HepG2 (cell line): Measurements from ENCODE around the gene ARAP3. TPM values are rescaled to one million over a fixed set of nuclear protein-coding genes. Genes with fewer than 3 reads are reported as not detected.
"Not testable (repeated sequence)": the region's sequence is repeated elsewhere in the genome, so short reads cannot be mapped to it uniquely, and the experiment has no call there.

ENCODE experiments used
- ATAC-seq: fragments of 200-7000 bp; cut with Tn5 transposase; 3 replicates; pipeline ENCODE4 v1.9.1; 2020; ENCODE audit warnings: mild to moderate bottlenecking, moderate library complexity
- BruUV-seq: library from RNA; stranded (reverse); fragments of 400-500 nt; replicated peaks from 2 replicates; lab custom pipeline; 2021; lab: Mats Ljungman, UMichigan
- CTCF ChIA-PET: fragments of 300-600 bp; formaldehyde crosslinking; extraction: SDS; loops from one replicate; lab custom pipeline; 2021; ENCODE audit warnings: low total read pairs, inconsistent platforms, low intra/inter-chr PET ratio; lab: Yijun Ruan, JAX
- POLR2A ChIA-PET: fragments of 350-600 bp; sonication (Branson Sonifier 250); formaldehyde crosslinking; loops from one replicate; lab custom pipeline; 2020; ENCODE audit warnings: antibody characterized with exemption, inconsistent platforms; lab: Yijun Ruan, JAX
- DNase-seq: peaks from one replicate; pipeline ENCODE4 v3.0.0-alpha.2; 2015; ENCODE audit warnings: low spot score
- FAIRE-seq: peaks from 3 replicates; lab custom pipeline; 2011; peaks lifted over from hg19 to GRCh38; lab: Jason Lieb, UNC
- H2AFZ ChIP-seq: one replicate; pipeline ENCODE4 v1.6.1; 2011; ENCODE audit warnings: low read length, inconsistent platforms
- H3K27ac ChIP-seq: fragments of 300-600 bp; 3 replicates; pipeline ENCODE4 v1.8.0; 2011; ENCODE audit warnings: mixed run types, mild to moderate bottlenecking, mixed read lengths, low read length, inconsistent platforms; ENCODE audit not compliant: insufficient read depth; ENCODE audit errors: extremely low read length
- H3K27me3 ChIP-seq, 2 experiments: fragments of 200-600 bp in 1 of 2; 2 replicates in 1 of 2; 3 replicates in 1 of 2; pipeline versions ENCODE4 v1.6.0 to v1.8.0; 2011; ENCODE audit warnings: low read length in 2 of 2, mild to moderate bottlenecking in 2 of 2, moderate library complexity in 2 of 2, inconsistent platforms in 1 of 2; ENCODE audit not compliant: insufficient read depth in 2 of 2, control insufficient read depth in 1 of 2
- H3K36me3 ChIP-seq, 2 experiments: fragments of 200-600 bp in 1 of 2; replicated peaks in 1 of 2; 2 replicates in 1 of 2; 3 replicates in 1 of 2; pipeline versions ENCODE4 v1.5.1 to v1.8.0; 2011; ENCODE audit warnings: low read length in 2 of 2, inconsistent platforms in 1 of 2; ENCODE audit not compliant: insufficient read depth in 2 of 2, control insufficient read depth in 1 of 2
- H3K4me1 ChIP-seq: 2 replicates; pipeline ENCODE4 v1.5.1; 2012; ENCODE audit warnings: low read length, inconsistent platforms; ENCODE audit not compliant: insufficient read depth
- H3K4me2 ChIP-seq: 2 replicates; pipeline ENCODE4 v1.6.0; 2011; ENCODE audit warnings: low read depth, low read length, inconsistent platforms
- H3K4me3 ChIP-seq, 3 experiments: fragments of 200-600 bp in 1 of 3; sonication (generic), shearing (Covaris generic) in 1 of 3; replicated peaks in 1 of 3; 2 replicates each; pipeline ENCODE4 v1.5.1; 2011 to 2016; ENCODE audit warnings: low read length in 3 of 3, inconsistent platforms in 2 of 3, low read depth in 2 of 3, mild to moderate bottlenecking in 2 of 3, control low read depth in 1 of 3, mixed read lengths in 1 of 3; ENCODE audit not compliant: insufficient read depth in 1 of 3
- H3K79me2 ChIP-seq: one replicate; pipeline ENCODE4 v1.6.1; 2011; ENCODE audit warnings: low read length, inconsistent platforms; ENCODE audit not compliant: insufficient read depth
- H3K9ac ChIP-seq: 2 replicates; pipeline ENCODE4 v1.6.0; 2011; ENCODE audit warnings: mild to moderate bottlenecking, low read depth, low read length, inconsistent platforms; ENCODE audit not compliant: insufficient read depth
- H3K9me3 ChIP-seq: 2 replicates; pipeline ENCODE4 v1.5.1; 2012; ENCODE audit warnings: mild to moderate bottlenecking, low read length
- H4K20me1 ChIP-seq: 2 replicates; pipeline ENCODE4 v1.6.0; 2011; ENCODE audit warnings: inconsistent platforms, mild to moderate bottlenecking, low read length, moderate library complexity; ENCODE audit not compliant: insufficient read depth
- PHF20 ChIP-seq: sonication (generic); formaldehyde crosslinking; IDR thresholded peaks from 2 replicates; pipeline ENCODE4 v1.5.0; 2020; ENCODE audit warnings: mild to moderate bottlenecking, missing genetic modification reagents
- ZC3H13 ChIP-seq: sonication (generic); formaldehyde crosslinking; IDR thresholded peaks from 2 replicates; pipeline ENCODE4 v1.8.1; 2023; ENCODE audit warnings: mild to moderate bottlenecking, missing genetic modification reagents, moderate library complexity
- ZMYM3 ChIP-seq: sonication (generic); formaldehyde crosslinking; IDR thresholded peaks from 2 replicates; pipeline ENCODE4 v1.5.1; 2020; ENCODE audit warnings: mild to moderate bottlenecking, missing genetic modification reagents
- ZNF121 ChIP-seq: sonication (generic); formaldehyde crosslinking; IDR thresholded peaks from 2 replicates; pipeline ENCODE4 v1.5.0; 2020; ENCODE audit warnings: mild to moderate bottlenecking, missing genetic modification reagents
- WGBS: methylation state at CpG from one replicate; pipeline ENCODE4 v1.1.6; 2017; ENCODE audit warnings: low lambda C conversion rate; 5-methylcytosine and 5-hydroxymethylcytosine counted together
- in situ Hi-C: cut with HindIII; loops from 2 replicates; pipeline ENCODE4 v1.10.0; 2017; ENCODE audit warnings: low pct_unique_long_range_greater_than_20kb; ENCODE audit not compliant: extremely low pct_ligation_motif_present
- intact Hi-C: fragments of 100-400 bp; cut with micrococcal nuclease; formaldehyde crosslinking; loops from one replicate; pipeline ENCODE4 v1.10.0; 2022; ENCODE audit not compliant: unreplicated experiment
- polyA plus RNA-seq, 8 experiments: library from polyadenylated mRNA; depleted of rRNA in 3 of 8; stranded (reverse) in 7 of 8; unstranded in 1 of 8; fragments of >200 nt; fragmentation: Illumina TruSeq in 4 of 8; extraction: Trizol in 4 of 8; gene quantifications; 2 replicates each; pipeline versions ENCODE4 v1.2.1 to v1.2.3, GENCODE V29; 2011 to 2016; ENCODE audit warnings: low read depth in 4 of 8, missing spikeins in 1 of 8, mixed read lengths in 1 of 8; ENCODE audit not compliant: insufficient read depth in 1 of 8
- total RNA-seq, 5 experiments: library from RNA; depleted of rRNA; stranded (reverse); fragments of >200 nt; fragmentation: Illumina TruSeq; extraction: Trizol; gene quantifications; 2 replicates each; pipeline ENCODE4 v1.2.3, GENCODE V29; 2016; ENCODE audit warnings: low read depth in 1 of 5
- TF ChIP-seq, protein P1 (sequence below): sonication (generic); formaldehyde crosslinking; IDR thresholded peaks from 2 replicates; pipeline ENCODE4 v1.5.0; 2020; ENCODE audit warnings: mild to moderate bottlenecking, missing genetic modification reagents

ARAP3 gene
- total and polyA plus RNA-seq, 2 of the 13 experiments (the other 11 are each of a cell fraction or from before 2014, with no cell fraction given) = 0.25 TPM; not detected in 1

DNA sequence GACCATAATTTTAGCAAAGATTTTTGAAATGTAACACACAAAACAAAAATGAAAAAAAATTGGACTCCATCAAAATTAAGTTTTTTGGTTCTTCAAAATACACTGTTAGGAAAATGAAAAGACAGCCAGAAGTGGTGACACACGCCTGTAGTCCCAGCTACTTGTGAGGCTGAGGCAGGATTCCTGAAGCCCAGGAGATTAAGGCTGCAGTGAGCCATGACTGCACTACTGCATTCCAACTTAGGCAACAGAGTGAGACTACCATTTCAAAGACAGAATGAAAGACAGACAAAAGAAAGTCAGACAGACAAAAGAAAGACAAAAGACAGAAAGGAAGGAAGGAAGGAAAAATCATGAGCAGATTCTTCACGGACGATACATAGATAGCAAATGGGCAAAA is 70.7 kb downstream of the ARAP3 start:
- Histone ChIP-seq H3K9me3 (no peaks in the 10 kb centered on the region), H3K4me3 (no peak overlapping the region), H3K4me2 (no peak overlapping the region), H4K20me1 (no peaks in the 10 kb centered on the region), H3K27me3 (no peaks in the 10 kb centered on the region), H2AFZ (no peak overlapping the region), H3K36me3 (no peaks in the 10 kb centered on the region), H3K4me1 (peaks cover 87% of the 10 kb centered on the region)
- DNase-seq (no peak), ATAC-seq (no peak)
- TF ChIP-seq PHF20 (CRISPR knock-in tag) (no peak), ZC3H13 (CRISPR knock-in tag) (no peak)
- TF ChIP-seq, all 625 proteins: peak for 0
- WGBS = 94% methylated on average over 3 of the region's 3 CpGs
- Histone ChIP-seq H3K79me2 (peaks cover 87% of the 10 kb centered on the region), H3K9ac (no peak overlapping the region), H3K27ac (peak overlapping the region; percentile 28)
- intact Hi-C loops (no loop called here), in situ Hi-C loops (no loop called here)
- ChIA-PET CTCF (no interaction called here), POLR2A (no interaction called here)
- FAIRE-seq = no peak
- no TSS peak for BruUV-seq

DNA sequence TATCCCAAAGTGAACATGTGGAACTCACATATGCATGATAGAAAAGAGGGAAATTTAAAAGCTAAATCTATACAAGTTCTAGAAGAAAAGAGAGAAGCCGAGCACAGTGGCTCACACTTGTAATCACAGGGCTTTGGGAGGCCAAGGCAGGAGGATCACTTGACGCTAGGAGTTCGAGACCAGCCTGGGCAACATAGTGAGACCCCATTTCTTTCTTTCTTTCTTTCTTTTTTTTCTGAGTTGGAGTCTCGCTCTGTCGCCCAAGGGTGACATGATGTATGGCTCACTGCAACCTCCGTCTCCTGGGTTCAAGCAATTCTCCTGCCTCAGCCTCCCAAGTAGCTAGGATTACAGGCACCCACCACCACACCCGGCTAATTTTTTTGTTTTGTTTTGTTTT is 72.1 kb downstream of the ARAP3 start:
- Histone ChIP-seq H3K4me1 (peaks cover 91% of the 10 kb centered on the region), H3K4me2 (peak overlapping the region; percentile 81), H3K79me2 (peaks cover 91% of the 10 kb centered on the region), H3K27ac (peak overlapping the region; percentile 78)
- H3K27me3 ChIP-seq, BruUV-seq, in situ Hi-C loops, H3K36me3 ChIP-seq, CTCF ChIA-PET, FAIRE-seq, H3K4me3 ChIP-seq, H2AFZ ChIP-seq, H3K9me3 ChIP-seq, DNase-seq, H3K9ac ChIP-seq, H4K20me1 ChIP-seq, ATAC-seq, intact Hi-C loops: not testable (repeated sequence)
- POLR2A ChIA-PET = interaction anchor here (1.0 to 3.9 kb wide), 3 partner anchors 10 to 27 kb away, joined by 3 to 14 read pairs (median 3); partner anchors contain the start of genes HDAC3 and RELL2
- TF ChIP-seq, protein P1, sequence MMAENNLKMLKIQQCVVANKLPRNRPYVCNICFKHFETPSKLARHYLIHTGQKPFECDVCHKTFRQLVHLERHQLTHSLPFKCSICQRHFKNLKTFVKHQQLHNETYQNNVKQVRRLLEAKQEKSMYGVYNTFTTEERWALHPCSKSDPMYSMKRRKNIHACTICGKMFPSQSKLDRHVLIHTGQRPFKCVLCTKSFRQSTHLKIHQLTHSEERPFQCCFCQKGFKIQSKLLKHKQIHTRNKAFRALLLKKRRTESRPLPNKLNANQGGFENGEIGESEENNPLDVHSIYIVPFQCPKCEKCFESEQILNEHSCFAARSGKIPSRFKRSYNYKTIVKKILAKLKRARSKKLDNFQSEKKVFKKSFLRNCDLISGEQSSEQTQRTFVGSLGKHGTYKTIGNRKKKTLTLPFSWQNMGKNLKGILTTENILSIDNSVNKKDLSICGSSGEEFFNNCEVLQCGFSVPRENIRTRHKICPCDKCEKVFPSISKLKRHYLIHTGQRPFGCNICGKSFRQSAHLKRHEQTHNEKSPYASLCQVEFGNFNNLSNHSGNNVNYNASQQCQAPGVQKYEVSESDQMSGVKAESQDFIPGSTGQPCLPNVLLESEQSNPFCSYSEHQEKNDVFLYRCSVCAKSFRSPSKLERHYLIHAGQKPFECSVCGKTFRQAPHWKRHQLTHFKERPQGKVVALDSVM (CRISPR knock-in tag) = peak; percentile 78
- TF ChIP-seq ZNF121 (peak; percentile 87), ZMYM3 (CRISPR knock-in tag) (0 out of 2 replicates have a peak, but pooled peaks have one; percentile 11)
- WGBS = 96% methylated on average over 7 of the region's 7 CpGs
